ENCODE data around the gene ADAMTS19.

ADAMTS19 gene

DNA sequence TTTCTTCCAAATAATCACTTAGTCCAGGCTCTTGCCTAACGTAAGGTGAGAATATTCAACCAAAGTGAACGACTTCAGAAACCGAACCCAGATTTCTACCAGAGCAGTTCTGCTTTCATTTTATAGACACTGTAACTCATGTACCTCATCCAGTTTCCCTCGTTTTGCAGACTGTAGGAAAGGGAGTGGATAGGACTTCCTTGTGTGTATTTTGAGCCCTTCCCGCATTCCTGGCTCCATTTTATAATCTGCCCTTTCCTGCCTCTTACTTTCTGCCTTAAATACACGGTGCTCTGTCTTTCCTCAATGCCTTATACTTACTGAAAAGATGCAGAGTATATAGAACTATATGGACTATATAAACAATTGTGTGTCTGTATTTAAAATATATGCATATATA, 308.6 kb downstream of the ADAMTS19 start:
- in situ Hi-C loops (cut with MboI; ENCODE audit: low pct_unique_long_range_greater_than_20kb, low sequenced_read_pairs, unreplicated experiment) = no loop called here
- DNase-seq (ENCODE audit: low spot score) = no peak

GRCh38 chr5:129770024-129770820, 310.1 kb downstream of the ADAMTS19 start:
- in situ Hi-C loops (cut with MboI; ENCODE audit: low pct_unique_long_range_greater_than_20kb, low sequenced_read_pairs, unreplicated experiment) = no loop called here
- DNase-seq (ENCODE audit: low spot score) = no peak
- TF ChIP-seq, protein P1, sequence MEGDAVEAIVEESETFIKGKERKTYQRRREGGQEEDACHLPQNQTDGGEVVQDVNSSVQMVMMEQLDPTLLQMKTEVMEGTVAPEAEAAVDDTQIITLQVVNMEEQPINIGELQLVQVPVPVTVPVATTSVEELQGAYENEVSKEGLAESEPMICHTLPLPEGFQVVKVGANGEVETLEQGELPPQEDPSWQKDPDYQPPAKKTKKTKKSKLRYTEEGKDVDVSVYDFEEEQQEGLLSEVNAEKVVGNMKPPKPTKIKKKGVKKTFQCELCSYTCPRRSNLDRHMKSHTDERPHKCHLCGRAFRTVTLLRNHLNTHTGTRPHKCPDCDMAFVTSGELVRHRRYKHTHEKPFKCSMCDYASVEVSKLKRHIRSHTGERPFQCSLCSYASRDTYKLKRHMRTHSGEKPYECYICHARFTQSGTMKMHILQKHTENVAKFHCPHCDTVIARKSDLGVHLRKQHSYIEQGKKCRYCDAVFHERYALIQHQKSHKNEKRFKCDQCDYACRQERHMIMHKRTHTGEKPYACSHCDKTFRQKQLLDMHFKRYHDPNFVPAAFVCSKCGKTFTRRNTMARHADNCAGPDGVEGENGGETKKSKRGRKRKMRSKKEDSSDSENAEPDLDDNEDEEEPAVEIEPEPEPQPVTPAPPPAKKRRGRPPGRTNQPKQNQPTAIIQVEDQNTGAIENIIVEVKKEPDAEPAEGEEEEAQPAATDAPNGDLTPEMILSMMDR (IDR thresholded peaks at IDR 0.05; ENCODE audit: extremely low read depth, insufficient read depth, missing control alignments) = no peak

More for the DNA sequence above, 308.6 kb downstream of the ADAMTS19 start:
- TF ChIP-seq, protein P1 (IDR thresholded peaks at IDR 0.05; ENCODE audit: extremely low read depth, insufficient read depth, missing control alignments) = no peak

GRCh38 chr5:129771058-129771838, 311.1 kb downstream of the ADAMTS19 start:
- TF ChIP-seq, protein P1 (IDR thresholded peaks at IDR 0.05; ENCODE audit: extremely low read depth, insufficient read depth, missing control alignments) = peak; percentile 71
- in situ Hi-C loops (cut with MboI; ENCODE audit: low pct_unique_long_range_greater_than_20kb, low sequenced_read_pairs, unreplicated experiment) = no loop called here
- DNase-seq (ENCODE audit: low spot score) = peak; percentile 17

- TF ChIP-seq, protein P1 (IDR thresholded peaks at IDR 0.05; ENCODE audit: extremely low read depth, insufficient read depth, missing control alignments) = no peak
- in situ Hi-C loops (cut with MboI; ENCODE audit: low pct_unique_long_range_greater_than_20kb, low sequenced_read_pairs, unreplicated experiment) = no loop called here
- no peak for DNase-seq (ENCODE audit: low spot score)
Observed at GRCh38 chr5:129773376-129773775, 313.3 kb downstream of the ADAMTS19 start.

DNA sequence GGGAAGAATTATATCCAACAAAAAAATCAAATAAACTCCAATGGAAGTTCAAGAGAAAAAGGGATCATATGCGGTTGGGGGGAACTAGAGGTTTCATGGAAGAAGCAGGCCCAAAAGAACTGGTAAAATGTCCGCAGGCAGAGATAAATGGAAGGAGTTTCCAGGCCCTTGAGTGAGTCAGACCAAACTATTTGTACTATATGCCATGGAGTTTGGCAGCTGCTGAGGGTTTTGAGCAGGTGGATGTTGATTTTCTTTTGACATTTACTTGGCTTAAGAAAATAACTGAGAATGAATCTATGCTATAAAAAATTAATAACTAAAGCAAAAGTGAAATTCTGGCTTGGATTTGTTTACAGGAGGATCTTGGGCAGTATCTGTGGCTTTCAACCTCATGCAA, 321.5 kb downstream of the ADAMTS19 start:
- TF ChIP-seq, protein P1 (IDR thresholded peaks at IDR 0.05; ENCODE audit: extremely low read depth, insufficient read depth, missing control alignments) = no peak
- no peak for DNase-seq (ENCODE audit: low spot score)
- in situ Hi-C loops (cut with MboI; ENCODE audit: low pct_unique_long_range_greater_than_20kb, low sequenced_read_pairs, unreplicated experiment) = no loop called here

All from GM13977 (cell line).